GM18867 (cell line): ENCODE measurements around the gene CFAP20.
"Not testable (repeated sequence)": the region's sequence is repeated elsewhere in the genome, so short reads cannot be mapped to it uniquely, and the experiment has no call there.

ENCODE experiments used
- ATAC-seq: cut with Tn5 transposase; IDR thresholded peaks from one replicate; pipeline ENCODE4 v1.9.1; 2021; ENCODE audit warnings: mild to moderate bottlenecking, moderate library complexity; ENCODE audit not compliant: unreplicated experiment

Gene CFAP20

GRCh38 chr16:58098207-58099096, 30.7 kb downstream of the CFAP20 start:
- ATAC-seq = no peak

GRCh38 chr16:58096249-58096648, 32.9 kb downstream of the CFAP20 start:
- no peak for ATAC-seq

GRCh38 chr16:58095575-58095960, 33.6 kb downstream of the CFAP20 start:
- ATAC-seq = not testable (repeated sequence)

- ATAC-seq = no peak
Measured at GRCh38 chr16:58094791-58095574, 34.2 kb downstream of the CFAP20 start.

- no peak for ATAC-seq
Measured at GRCh38 chr16:58094026-58094425, 35.2 kb downstream of the CFAP20 start.

- ATAC-seq = not testable (repeated sequence)
Measured at GRCh38 chr16:58090396-58090795, 38.8 kb downstream of the CFAP20 start.

GRCh38 chr16:58088091-58088490, 41.1 kb downstream of the CFAP20 start:
- ATAC-seq = no peak

- no peak for ATAC-seq
Measured at GRCh38 chr16:58087209-58087913, 41.8 kb downstream of the CFAP20 start.

- no peak for ATAC-seq
Measured at GRCh38 chr16:58086381-58087208, 42.6 kb downstream of the CFAP20 start.

- no peak for ATAC-seq
Measured at GRCh38 chr16:58085584-58086251, 43.5 kb downstream of the CFAP20 start.

- ATAC-seq = no peak
Measured at GRCh38 chr16:58085171-58085570, 44.0 kb downstream of the CFAP20 start.

- no peak for ATAC-seq
Measured at GRCh38 chr16:58084635-58085034, 44.5 kb downstream of the CFAP20 start.

- ATAC-seq = no peak
Measured at GRCh38 chr16:58082381-58082780, 46.8 kb downstream of the CFAP20 start.

- not testable (repeated sequence) for ATAC-seq
Measured at GRCh38 chr16:58080657-58081056, 48.5 kb downstream of the CFAP20 start.

- no peak for ATAC-seq
Measured at GRCh38 chr16:58077796-58078195, 51.4 kb downstream of the CFAP20 start.

GRCh38 chr16:58076514-58076913, 52.7 kb downstream of the CFAP20 start:
- no peak for ATAC-seq

- ATAC-seq = no peak
Measured at GRCh38 chr16:58074657-58075056, 54.5 kb downstream of the CFAP20 start.

GRCh38 chr16:58073086-58073485, 56.1 kb downstream of the CFAP20 start:
- ATAC-seq = not testable (repeated sequence)

- ATAC-seq = not testable (repeated sequence)
Measured at GRCh38 chr16:58072134-58072533, 57.0 kb downstream of the CFAP20 start.

GRCh38 chr16:58070585-58070984, 58.6 kb downstream of the CFAP20 start:
- ATAC-seq = no peak
